HG03342 (cell line): Measurements from ENCODE around the gene OR8H1.

Source experiments
- ATAC-seq: cut with Tn5 transposase; IDR thresholded peaks from one replicate; pipeline ENCODE4 v1.9.1; 2021; ENCODE audit warnings: mild to moderate bottlenecking, moderate library complexity; ENCODE audit not compliant: unreplicated experiment

The OR8H1 gene

GRCh38 chr11:56292154-56292553, at the start of gene OR8H1:
Gene OR8H1, minus strand, starts transcription at chr11:56292254. Its CDS starts 1,192 bp downstream, at chr11:56291062.
- no peak for ATAC-seq

DNA sequence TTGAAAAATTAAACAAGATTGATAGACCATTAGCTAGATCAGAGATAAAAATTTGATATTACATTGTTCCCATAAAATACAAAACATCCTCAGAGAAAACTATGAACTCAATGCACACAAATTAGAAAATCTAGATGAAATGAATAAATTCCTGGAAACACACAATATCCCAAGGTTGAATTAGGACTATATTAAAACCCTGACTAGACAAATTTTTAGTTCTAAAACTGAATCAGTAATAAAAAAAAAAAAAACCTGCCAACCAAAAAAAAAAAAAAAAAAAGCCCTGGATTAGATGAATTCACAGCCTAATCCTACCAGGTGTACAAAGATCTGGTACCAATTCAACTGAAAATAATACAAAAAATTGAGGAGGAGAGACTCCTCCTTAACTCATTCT, 48.2 kb upstream of the OR8H1 start:
- ATAC-seq: no peak

GRCh38 chr11:56333156-56333555, 41.1 kb upstream of the OR8H1 start:
- ATAC-seq: no peak

GRCh38 chr11:56331861-56332491, 39.9 kb upstream of the OR8H1 start:
- no peak for ATAC-seq

DNA sequence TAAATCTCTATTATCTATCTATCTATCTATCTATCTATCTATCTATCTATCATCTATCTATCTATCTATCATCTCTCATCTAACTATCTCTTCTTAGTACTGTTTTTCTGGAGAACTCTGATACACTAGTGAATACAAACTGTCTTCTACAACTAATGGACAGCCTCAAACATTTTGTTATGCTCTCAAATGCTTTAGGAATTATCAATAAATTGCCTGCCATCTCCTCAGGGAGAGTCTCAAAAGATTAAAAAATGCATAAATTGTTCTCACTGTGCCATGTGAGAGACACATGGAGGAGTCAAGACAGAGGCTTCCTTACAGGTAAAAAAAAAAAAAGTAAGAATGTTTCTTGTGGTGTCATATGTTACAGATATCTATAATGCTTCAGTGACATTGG, 22.8 kb upstream of the OR8H1 start, which contains the start of gene OR8K3:
Gene OR8K3, plus strand, starts transcription at position 301 of the 400 bp plus-strand sequence. CDS start 3,163 bp downstream, outside the sequence.
- no peak for ATAC-seq

- ATAC-seq: no peak
Observed at GRCh38 chr11:56307836-56308235, 15.8 kb upstream of the OR8H1 start.

- no peak for ATAC-seq
Observed at GRCh38 chr11:56296898-56297297, 4.8 kb upstream of the OR8H1 start.

GRCh38 chr11:56273854-56274253, 18.2 kb downstream of the OR8H1 start, which contains the start of gene OR5T1:
Gene OR5T1, plus strand, starts transcription at chr11:56274154. Its CDS starts 1,485 bp downstream, at chr11:56275639.
- no peak for ATAC-seq

- no peak for ATAC-seq
Observed at GRCh38 chr11:56271092-56271491, 21.0 kb downstream of the OR8H1 start.

- no peak for ATAC-seq
Observed at GRCh38 chr11:56251954-56252353, 40.1 kb downstream of the OR8H1 start, which contains the start of gene OR5T3. Gene OR5T3, plus strand, starts transcription at chr11:56252254. Its CDS starts 0 bp downstream, at chr11:56252254.
